Activated T-helper 1 cell treated with anti-CD3 and anti-CD28 coated beads, Interleukin-12 subunit alpha, Interleukin-12 subunit beta, Interleukin-2, Interleukin-4 antibody, amounts not matched to agents 30 ng/mL and 10 ng/mL and 1 ng/mL, durations not matched to agents 14 hours and 24 hours and 36 hours (primary cell): ENCODE measurements around the gene SWAP70. TPM values are rescaled to one million over a fixed set of nuclear protein-coding genes. Genes with fewer than 3 reads are reported as not detected.

Source experiments
- DNase-seq: peaks from one replicate; pipeline ENCODE4 v3.0.0; 2021; ENCODE audit warnings: low spot score
- H3K27ac Mint-ChIP-seq: one replicate; pipeline ENCODE4 v1.8.0; 2021; ENCODE audit warnings: mild to moderate bottlenecking, mixed read lengths
- H3K27me3 Mint-ChIP-seq: one replicate; pipeline ENCODE4 v1.8.0; 2022; ENCODE audit warnings: mild to moderate bottlenecking, moderate library complexity, mixed read lengths; ENCODE audit not compliant: insufficient read depth
- H3K36me3 Mint-ChIP-seq: one replicate; pipeline ENCODE4 v1.8.0; 2021; ENCODE audit warnings: low read depth, mixed read lengths
- H3K4me1 Mint-ChIP-seq: one replicate; pipeline ENCODE4 v1.8.0; 2021; ENCODE audit warnings: low read depth, mixed read lengths
- H3K4me3 Mint-ChIP-seq: one replicate; pipeline ENCODE4 v1.8.0; 2021; ENCODE audit warnings: mild to moderate bottlenecking, moderate library complexity, mixed read lengths
- H3K9me3 Mint-ChIP-seq: one replicate; pipeline ENCODE4 v1.8.0; 2021; ENCODE audit warnings: mixed read lengths
- intact Hi-C: fragments of 100-400 bp; cut with micrococcal nuclease; formaldehyde crosslinking; loops from one replicate; pipeline ENCODE4 v1.15.1; 2024
- total RNA-seq: library from RNA; stranded (reverse); gene quantifications from 2 replicates; pipeline ENCODE4 v1.2.3, GENCODE V29; 2022

Gene SWAP70
- total RNA-seq, 1 donor from 2014 or later = 8.5 TPM

- no peak overlapping the region for H3K27ac Mint-ChIP-seq
- intact Hi-C loops = no loop called here
- peaks cover 6% of the 10 kb centered on the region for H3K36me3 Mint-ChIP-seq
- H3K9me3 Mint-ChIP-seq = peaks cover 4% of the 10 kb centered on the region
- DNase-seq = no peak
- no peak overlapping the region for H3K4me3 Mint-ChIP-seq
- peaks cover 4% of the 10 kb centered on the region for H3K27me3 Mint-ChIP-seq
- H3K4me1 Mint-ChIP-seq = peaks cover 22% of the 10 kb centered on the region
Observed at GRCh38 chr11:9719566-9720289, 55.9 kb downstream of the SWAP70 start.

GRCh38 chr11:9720290-9720630 is 56.4 kb downstream of the SWAP70 start:
- peaks cover 5% of the 10 kb centered on the region for H3K36me3 Mint-ChIP-seq
- intact Hi-C loops = no loop called here
- peaks cover 22% of the 10 kb centered on the region for H3K4me1 Mint-ChIP-seq
- H3K4me3 Mint-ChIP-seq = no peak overlapping the region
- peaks cover 4% of the 10 kb centered on the region for H3K27me3 Mint-ChIP-seq
- H3K9me3 Mint-ChIP-seq = peaks cover 3% of the 10 kb centered on the region
- DNase-seq = no peak
- no peak overlapping the region for H3K27ac Mint-ChIP-seq

- DNase-seq = no peak
- no peak overlapping the region for H3K4me3 Mint-ChIP-seq
- H3K36me3 Mint-ChIP-seq = peaks cover 3% of the 10 kb centered on the region
- intact Hi-C loops = no loop called here
- H3K9me3 Mint-ChIP-seq = no peaks in the 10 kb centered on the region
- H3K27ac Mint-ChIP-seq = no peak overlapping the region
- peaks cover 4% of the 10 kb centered on the region for H3K27me3 Mint-ChIP-seq
- H3K4me1 Mint-ChIP-seq = peaks cover 15% of the 10 kb centered on the region
Observed at GRCh38 chr11:9722023-9722422, 58.1 kb downstream of the SWAP70 start.

GRCh38 chr11:9722893-9723292 is 59.0 kb downstream of the SWAP70 start:
- Mint-ChIP-seq H3K9me3 (no peaks in the 10 kb centered on the region), H3K27me3 (peaks cover 4% of the 10 kb centered on the region), H3K27ac (no peak overlapping the region), H3K4me3 (no peak overlapping the region), H3K4me1 (peaks cover 13% of the 10 kb centered on the region), H3K36me3 (peaks cover 3% of the 10 kb centered on the region)
- DNase-seq = no peak
- intact Hi-C loops = no loop called here

GRCh38 chr11:9726321-9727022 is 62.6 kb downstream of the SWAP70 start:
- H3K27ac Mint-ChIP-seq = no peak overlapping the region
- H3K9me3 Mint-ChIP-seq = no peaks in the 10 kb centered on the region
- H3K36me3 Mint-ChIP-seq = no peaks in the 10 kb centered on the region

GRCh38 chr11:9728058-9728457 is 64.2 kb downstream of the SWAP70 start:
- intact Hi-C loops = no loop called here
- Mint-ChIP-seq H3K27me3 (peaks cover 4% of the 10 kb centered on the region), H3K4me3 (no peak overlapping the region), H3K4me1 (peaks cover 6% of the 10 kb centered on the region), H3K27ac (no peak overlapping the region), H3K9me3 (no peaks in the 10 kb centered on the region), H3K36me3 (no peaks in the 10 kb centered on the region)
- no peak for DNase-seq

More at GRCh38 chr11:9726321-9727022, 62.6 kb downstream of the SWAP70 start:
- peaks cover 7% of the 10 kb centered on the region for H3K27me3 Mint-ChIP-seq
- intact Hi-C loops = no loop called here
- no peak overlapping the region for H3K4me3 Mint-ChIP-seq
- DNase-seq = no peak
- peaks cover 6% of the 10 kb centered on the region for H3K4me1 Mint-ChIP-seq

GRCh38 chr11:9731256-9731655 is 67.4 kb downstream of the SWAP70 start:
- Mint-ChIP-seq H3K4me1 (peaks cover 10% of the 10 kb centered on the region), H3K36me3 (peaks cover 15% of the 10 kb centered on the region), H3K4me3 (no peak overlapping the region), H3K27ac (no peak overlapping the region), H3K9me3 (peaks cover 12% of the 10 kb centered on the region), H3K27me3 (peaks cover 3% of the 10 kb centered on the region)
- intact Hi-C loops = no loop called here
- no peak for DNase-seq

- intact Hi-C loops = no loop called here
- H3K27me3 Mint-ChIP-seq = peaks cover 3% of the 10 kb centered on the region
- peaks cover 20% of the 10 kb centered on the region for H3K9me3 Mint-ChIP-seq
- H3K36me3 Mint-ChIP-seq = peaks cover 21% of the 10 kb centered on the region
- H3K4me1 Mint-ChIP-seq = peaks cover 11% of the 10 kb centered on the region
- no peak overlapping the region for H3K27ac Mint-ChIP-seq
- DNase-seq = no peak
- no peak overlapping the region for H3K4me3 Mint-ChIP-seq
Observed at GRCh38 chr11:9732453-9732852, 68.6 kb downstream of the SWAP70 start.

GRCh38 chr11:9733212-9733611 is 69.3 kb downstream of the SWAP70 start:
- H3K27me3 Mint-ChIP-seq = peaks cover 3% of the 10 kb centered on the region
- intact Hi-C loops = no loop called here
- H3K4me3 Mint-ChIP-seq = no peak overlapping the region
- no peak overlapping the region for H3K27ac Mint-ChIP-seq
- H3K4me1 Mint-ChIP-seq = peaks cover 11% of the 10 kb centered on the region
- peaks cover 24% of the 10 kb centered on the region for H3K36me3 Mint-ChIP-seq
- peaks cover 20% of the 10 kb centered on the region for H3K9me3 Mint-ChIP-seq
- DNase-seq = no peak

- DNase-seq = no peak
- H3K27ac Mint-ChIP-seq = no peak overlapping the region
- intact Hi-C loops = no loop called here
Observed at GRCh38 chr11:9735236-9735635, 71.4 kb downstream of the SWAP70 start.

GRCh38 chr11:9735919-9736318 is 72.0 kb downstream of the SWAP70 start:
- DNase-seq = no peak
- Mint-ChIP-seq H3K4me1 (peaks cover 27% of the 10 kb centered on the region), H3K9me3 (peaks cover 20% of the 10 kb centered on the region), H3K36me3 (peaks cover 38% of the 10 kb centered on the region), H3K27me3 (no peaks in the 10 kb centered on the region), H3K4me3 (no peak overlapping the region), H3K27ac (no peak overlapping the region)
- intact Hi-C loops = no loop called here

More at GRCh38 chr11:9735236-9735635, 71.4 kb downstream of the SWAP70 start:
- no peaks in the 10 kb centered on the region for H3K27me3 Mint-ChIP-seq
- H3K4me3 Mint-ChIP-seq = no peak overlapping the region
- H3K4me1 Mint-ChIP-seq = peaks cover 27% of the 10 kb centered on the region
- peaks cover 35% of the 10 kb centered on the region for H3K36me3 Mint-ChIP-seq
- peaks cover 20% of the 10 kb centered on the region for H3K9me3 Mint-ChIP-seq

- no peak for DNase-seq
- no peak overlapping the region for H3K4me3 Mint-ChIP-seq
- H3K4me1 Mint-ChIP-seq = peaks cover 27% of the 10 kb centered on the region
- intact Hi-C loops = no loop called here
- H3K9me3 Mint-ChIP-seq = peaks cover 20% of the 10 kb centered on the region
- no peak overlapping the region for H3K27ac Mint-ChIP-seq
- peaks cover 39% of the 10 kb centered on the region for H3K36me3 Mint-ChIP-seq
- no peaks in the 10 kb centered on the region for H3K27me3 Mint-ChIP-seq
Observed at GRCh38 chr11:9736365-9736764, 72.5 kb downstream of the SWAP70 start.

- H3K9me3 Mint-ChIP-seq = peaks cover 20% of the 10 kb centered on the region
- H3K27me3 Mint-ChIP-seq = no peaks in the 10 kb centered on the region
- peaks cover 44% of the 10 kb centered on the region for H3K36me3 Mint-ChIP-seq
- no peak for DNase-seq
- H3K27ac Mint-ChIP-seq = no peak overlapping the region
- peaks cover 27% of the 10 kb centered on the region for H3K4me1 Mint-ChIP-seq
- H3K4me3 Mint-ChIP-seq = no peak overlapping the region
- intact Hi-C loops = no loop called here
Observed at GRCh38 chr11:9738116-9738515, 74.2 kb downstream of the SWAP70 start.
